ENCODE data around the gene ATXN10.

The ATXN10 gene

DNA sequence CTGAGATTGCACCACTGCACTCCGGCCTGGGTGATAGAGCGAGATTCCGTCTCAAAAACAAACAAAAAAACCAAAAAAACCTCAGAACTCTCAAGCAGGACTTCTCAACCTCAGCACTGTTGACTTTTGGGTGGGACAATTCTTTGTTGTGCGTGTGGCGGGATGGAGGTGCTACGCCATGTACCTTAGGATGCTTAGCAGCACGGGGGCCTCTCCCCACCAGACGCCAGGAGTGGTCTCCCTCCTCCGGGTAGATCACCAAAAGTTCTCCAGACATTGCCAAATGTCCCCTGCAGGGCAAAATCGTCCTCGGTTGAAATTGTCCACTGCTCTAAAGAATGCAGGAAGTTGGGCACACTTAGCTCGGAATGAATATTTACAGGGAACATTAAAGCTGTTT is 26.9 kb upstream of the ATXN10 start:
- TF ChIP-seq, protein P1, sequence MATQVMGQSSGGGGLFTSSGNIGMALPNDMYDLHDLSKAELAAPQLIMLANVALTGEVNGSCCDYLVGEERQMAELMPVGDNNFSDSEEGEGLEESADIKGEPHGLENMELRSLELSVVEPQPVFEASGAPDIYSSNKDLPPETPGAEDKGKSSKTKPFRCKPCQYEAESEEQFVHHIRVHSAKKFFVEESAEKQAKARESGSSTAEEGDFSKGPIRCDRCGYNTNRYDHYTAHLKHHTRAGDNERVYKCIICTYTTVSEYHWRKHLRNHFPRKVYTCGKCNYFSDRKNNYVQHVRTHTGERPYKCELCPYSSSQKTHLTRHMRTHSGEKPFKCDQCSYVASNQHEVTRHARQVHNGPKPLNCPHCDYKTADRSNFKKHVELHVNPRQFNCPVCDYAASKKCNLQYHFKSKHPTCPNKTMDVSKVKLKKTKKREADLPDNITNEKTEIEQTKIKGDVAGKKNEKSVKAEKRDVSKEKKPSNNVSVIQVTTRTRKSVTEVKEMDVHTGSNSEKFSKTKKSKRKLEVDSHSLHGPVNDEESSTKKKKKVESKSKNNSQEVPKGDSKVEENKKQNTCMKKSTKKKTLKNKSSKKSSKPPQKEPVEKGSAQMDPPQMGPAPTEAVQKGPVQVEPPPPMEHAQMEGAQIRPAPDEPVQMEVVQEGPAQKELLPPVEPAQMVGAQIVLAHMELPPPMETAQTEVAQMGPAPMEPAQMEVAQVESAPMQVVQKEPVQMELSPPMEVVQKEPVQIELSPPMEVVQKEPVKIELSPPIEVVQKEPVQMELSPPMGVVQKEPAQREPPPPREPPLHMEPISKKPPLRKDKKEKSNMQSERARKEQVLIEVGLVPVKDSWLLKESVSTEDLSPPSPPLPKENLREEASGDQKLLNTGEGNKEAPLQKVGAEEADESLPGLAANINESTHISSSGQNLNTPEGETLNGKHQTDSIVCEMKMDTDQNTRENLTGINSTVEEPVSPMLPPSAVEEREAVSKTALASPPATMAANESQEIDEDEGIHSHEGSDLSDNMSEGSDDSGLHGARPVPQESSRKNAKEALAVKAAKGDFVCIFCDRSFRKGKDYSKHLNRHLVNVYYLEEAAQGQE (IDR thresholded peaks at IDR 0.05; ENCODE audit: insufficient read depth in 1 of 2, low read depth in 2 of 2, low read length in 2 of 2): no peak
- no peak for TF ChIP-seq POLR2AphosphoS5 (IDR thresholded peaks at IDR 0.05; ENCODE audit: low read depth, low read length)
- no peak for TF ChIP-seq SIN3A (IDR thresholded peaks at IDR 0.05; ENCODE audit: borderline replicate concordance, insufficient read depth, low read length)
- no peak for TF ChIP-seq FOXP2 (optimal IDR thresholded peaks at IDR 0.05; ENCODE audit: borderline replicate concordance, extremely low read depth, extremely low read length, insufficient read depth)
- TF ChIP-seq TAF1 (IDR thresholded peaks at IDR 0.05; ENCODE audit: borderline replicate concordance, insufficient read depth, low read length): no peak

DNA sequence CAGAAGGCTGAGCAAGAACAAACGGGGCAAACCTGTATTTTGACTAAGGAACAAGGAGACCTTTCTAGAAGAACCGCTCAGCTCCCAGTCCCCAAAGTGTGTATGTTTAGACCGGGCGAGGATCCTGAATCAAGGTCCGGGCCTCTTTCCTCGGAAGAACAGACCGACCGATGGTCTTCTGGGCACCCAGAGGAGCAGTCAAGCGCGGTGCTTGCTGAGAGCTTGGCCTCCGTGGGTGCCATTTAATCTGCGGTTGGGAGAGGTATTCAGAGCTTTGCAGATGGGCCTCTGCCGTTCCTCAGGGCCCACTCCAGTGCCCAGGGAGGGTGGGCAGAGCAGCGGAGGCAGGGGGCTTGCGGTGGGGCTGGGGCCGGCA is 26.5 kb upstream of the ATXN10 start:
- no peak for TF ChIP-seq POLR2AphosphoS5 (IDR thresholded peaks at IDR 0.05; ENCODE audit: low read depth, low read length)
- no peak for TF ChIP-seq FOXP2 (optimal IDR thresholded peaks at IDR 0.05; ENCODE audit: borderline replicate concordance, extremely low read depth, extremely low read length, insufficient read depth)
- TF ChIP-seq, protein P1 (IDR thresholded peaks at IDR 0.05; ENCODE audit: insufficient read depth in 1 of 2, low read depth in 2 of 2, low read length in 2 of 2): no peak
- TF ChIP-seq SIN3A (IDR thresholded peaks at IDR 0.05; ENCODE audit: borderline replicate concordance, insufficient read depth, low read length): no peak
- no peak for TF ChIP-seq TAF1 (IDR thresholded peaks at IDR 0.05; ENCODE audit: borderline replicate concordance, insufficient read depth, low read length)

- TF ChIP-seq SIN3A (IDR thresholded peaks at IDR 0.05; ENCODE audit: borderline replicate concordance, insufficient read depth, low read length) (no peak), FOXP2 (optimal IDR thresholded peaks at IDR 0.05; ENCODE audit: borderline replicate concordance, extremely low read depth, extremely low read length, insufficient read depth) (peak; percentile 90)
These were observed 25.9 kb upstream of the ATXN10 start for GRCh38 chr22:45645526-45646414.

- TF ChIP-seq FOXP2 (optimal IDR thresholded peaks at IDR 0.05; ENCODE audit: borderline replicate concordance, extremely low read depth, extremely low read length, insufficient read depth) (no peak), SIN3A (IDR thresholded peaks at IDR 0.05; ENCODE audit: borderline replicate concordance, insufficient read depth, low read length) (no peak)
These were observed 24.0 kb upstream of the ATXN10 start for GRCh38 chr22:45647532-45648225.

DNA sequence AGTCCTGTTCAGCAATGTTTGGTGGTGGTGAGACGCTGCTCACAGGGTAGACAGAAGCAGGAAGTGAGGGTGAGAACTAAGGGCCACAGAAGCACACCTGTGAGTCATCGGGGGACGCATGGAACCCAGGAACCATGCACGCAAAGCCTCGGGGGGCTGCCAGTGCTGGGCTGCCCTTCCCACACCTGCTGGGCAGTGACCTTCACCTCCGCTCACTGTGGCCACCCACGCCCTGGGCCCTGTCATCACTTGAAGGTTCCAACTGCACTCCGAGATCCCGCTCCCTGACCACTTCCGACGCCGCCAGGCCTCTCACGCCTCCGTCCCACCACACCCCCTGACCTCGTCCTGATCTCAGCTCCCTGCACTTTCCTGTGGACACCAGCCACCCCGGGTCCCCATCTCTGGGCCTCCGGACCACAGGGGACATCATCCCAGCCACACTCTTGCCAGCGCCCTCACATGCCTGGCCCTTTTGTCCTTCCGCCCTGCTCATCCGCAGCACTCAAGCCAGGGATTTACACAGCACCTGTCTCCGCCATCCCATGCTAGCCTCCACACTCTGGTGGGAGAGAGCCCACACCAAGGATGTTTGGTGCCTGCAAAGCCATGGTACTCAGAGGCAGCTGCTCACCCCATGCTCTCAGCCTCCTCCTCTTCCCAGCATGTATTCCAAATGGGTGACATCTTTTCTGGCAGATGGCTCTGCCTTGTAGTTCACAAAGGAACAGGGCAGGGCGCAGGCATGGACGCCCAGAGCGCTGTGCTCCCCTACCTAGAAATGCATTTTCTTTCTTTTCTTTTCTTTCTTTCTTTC is 23.1 kb upstream of the ATXN10 start:
- TF ChIP-seq FOXP2 (optimal IDR thresholded peaks at IDR 0.05; ENCODE audit: borderline replicate concordance, extremely low read depth, extremely low read length, insufficient read depth): no peak
- TF ChIP-seq TAF1 (IDR thresholded peaks at IDR 0.05; ENCODE audit: borderline replicate concordance, insufficient read depth, low read length): no peak
- no peak for TF ChIP-seq SIN3A (IDR thresholded peaks at IDR 0.05; ENCODE audit: borderline replicate concordance, insufficient read depth, low read length)
- TF ChIP-seq POLR2AphosphoS5 (IDR thresholded peaks at IDR 0.05; ENCODE audit: low read depth, low read length): no peak
- TF ChIP-seq, protein P1 (IDR thresholded peaks at IDR 0.05; ENCODE audit: insufficient read depth in 1 of 2, low read depth in 2 of 2, low read length in 2 of 2): no peak

Measured in PFSK-1 (cell line).